HFFc6 (cell line): ENCODE data around the gene TBX1. TPM values are rescaled to one million over a fixed set of nuclear protein-coding genes. Genes with fewer than 3 reads are reported as not detected.
"Not testable (repeated sequence)": the region's sequence is repeated elsewhere in the genome, so short reads cannot be mapped to it uniquely, and the experiment has no call there.

Experiments
- DNase-seq: peaks from one replicate; pipeline ENCODE4 v3.0.0-alpha.2; 2018
- H3K27ac Mint-ChIP-seq: 2 replicates; pipeline ENCODE4 v1.8.0; 2020; ENCODE audit warnings: mild to moderate bottlenecking, mixed read lengths
- H3K27me3 Mint-ChIP-seq: 2 replicates; pipeline ENCODE4 v1.8.0; 2021; ENCODE audit warnings: mild to moderate bottlenecking, moderate library complexity, mixed read lengths; ENCODE audit not compliant: insufficient read depth
- H3K36me3 Mint-ChIP-seq: 2 replicates; pipeline ENCODE4 v1.8.0; 2021; ENCODE audit warnings: low read depth, mixed read lengths
- H3K4me1 Mint-ChIP-seq: 2 replicates; pipeline ENCODE4 v1.8.0; 2020; ENCODE audit warnings: low read depth, mixed read lengths
- H3K4me3 Mint-ChIP-seq: 2 replicates; pipeline ENCODE4 v1.8.0; 2020; ENCODE audit warnings: mild to moderate bottlenecking, moderate library complexity, mixed read lengths
- H3K9me3 Mint-ChIP-seq: 2 replicates; pipeline ENCODE4 v1.8.0; 2020; ENCODE audit warnings: mild to moderate bottlenecking, mixed read lengths
- CTCF ChIP-seq: fragments of 200-600 bp; sonication (generic); IDR thresholded peaks from 2 replicates; pipeline ENCODE4 v1.5.0; 2021; ENCODE audit warnings: antibody characterized with exemption, mild to moderate bottlenecking
- total RNA-seq, 6 experiments: library from RNA; stranded (reverse); fragmentation: NEBNext Ultra II Directional; extraction: Animal tissue kit (Norgen Biotek cat#: 25700); gene quantifications; 2 replicates in 1 of 6; 3 replicates in 5 of 6; pipeline ENCODE4 v1.2.3, GENCODE V29; 2021

Gene TBX1
- total RNA-seq, 6 experiments from 2014 or later = 0.14 to 1.1 (median 0.73) TPM; not detected in 1

DNA sequence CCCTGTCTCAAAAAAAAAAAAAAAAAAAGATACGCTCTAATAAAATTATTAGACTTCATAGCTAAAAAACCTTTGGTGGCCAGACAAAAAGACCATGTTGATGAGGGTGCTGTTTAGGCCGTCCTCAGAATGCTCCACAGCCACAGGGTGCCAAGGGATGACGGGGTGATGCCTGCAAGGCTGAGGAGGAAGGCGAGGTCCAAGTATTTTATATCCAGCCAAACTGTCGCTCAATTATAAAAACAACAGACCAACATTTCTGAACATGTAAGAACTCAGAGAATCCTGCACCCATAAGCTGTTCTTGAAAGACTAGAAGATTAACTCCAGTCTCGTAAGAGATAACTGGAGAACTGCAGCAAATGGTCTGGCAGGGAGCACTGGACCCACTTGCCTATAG lies 29.2 kb downstream of the TBX1 start:
- no peak for TF ChIP-seq CTCF
- Mint-ChIP-seq H3K4me3 (no peak overlapping the region), H3K9me3 (no peaks in the 10 kb centered on the region), H3K4me1 (peaks cover 14% of the 10 kb centered on the region), H3K36me3 (peaks cover 27% of the 10 kb centered on the region), H3K27ac (no peak overlapping the region), H3K27me3 (no peaks in the 10 kb centered on the region; the same call in 1 of the 2 replicates)
- DNase-seq = no peak

GRCh38 chr22:19791243-19791642 lies 30.7 kb downstream of the TBX1 start:
- Mint-ChIP-seq H3K27me3 (no peaks in the 10 kb centered on the region; the same call in none of the 2 replicates), H3K4me3 (no peak overlapping the region), H3K27ac (no peak overlapping the region), H3K9me3 (no peaks in the 10 kb centered on the region), H3K36me3 (peaks cover 27% of the 10 kb centered on the region), H3K4me1 (peaks cover 27% of the 10 kb centered on the region)
- no peak for TF ChIP-seq CTCF
- no peak for DNase-seq

DNA sequence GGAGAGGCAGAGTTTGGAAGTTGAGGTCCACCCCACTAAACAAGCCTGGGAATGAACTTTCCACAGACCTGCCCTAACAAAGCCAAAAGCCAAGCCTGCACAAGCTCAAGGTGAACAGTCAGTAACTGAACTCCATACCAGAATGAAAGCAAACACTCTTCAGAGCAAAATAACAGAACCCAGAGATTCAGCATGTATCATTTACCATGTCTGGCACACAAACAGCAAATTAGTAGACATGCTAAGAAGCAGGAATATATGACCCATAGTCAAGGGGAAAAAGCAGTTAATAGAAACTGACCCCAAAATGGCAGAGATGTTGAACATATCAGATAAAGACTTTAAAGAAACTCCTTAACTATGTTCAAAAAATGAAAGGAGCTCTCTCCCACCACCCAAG lies 31.3 kb downstream of the TBX1 start:
- Mint-ChIP-seq H3K36me3 (peaks cover 27% of the 10 kb centered on the region), H3K4me3 (no peak overlapping the region), H3K27me3 (no peaks in the 10 kb centered on the region; the same call in none of the 2 replicates), H3K4me1 (peaks cover 27% of the 10 kb centered on the region), H3K27ac (no peak overlapping the region), H3K9me3 (no peaks in the 10 kb centered on the region)
- DNase-seq = no peak
- TF ChIP-seq CTCF = no peak

GRCh38 chr22:19792383-19792896 lies 31.9 kb downstream of the TBX1 start:
- not testable (repeated sequence) for H3K27ac Mint-ChIP-seq

DNA sequence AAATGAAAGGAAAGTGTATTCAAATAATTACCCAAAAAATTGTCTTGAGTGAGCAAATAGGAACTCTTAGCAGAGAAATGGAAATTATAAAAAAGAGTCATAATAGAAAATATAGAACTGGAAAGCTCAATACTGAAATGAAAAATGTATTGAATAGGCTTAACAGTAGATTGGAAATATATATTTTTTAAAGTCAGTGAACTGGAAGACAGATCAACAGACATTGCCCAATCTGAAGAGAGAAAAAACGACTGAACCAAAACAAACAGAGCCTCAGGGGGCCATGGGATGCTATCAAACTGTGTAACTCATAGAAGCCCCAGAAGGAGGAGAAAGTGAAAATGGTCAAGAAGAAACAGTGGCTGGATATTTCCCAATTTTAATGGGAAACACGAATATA lies 32.6 kb downstream of the TBX1 start:
- Mint-ChIP-seq H3K27ac (no peak overlapping the region), H3K4me3 (no peak overlapping the region), H3K27me3 (no peaks in the 10 kb centered on the region; the same call in 1 of the 2 replicates), H3K9me3 (no peaks in the 10 kb centered on the region), H3K4me1 (peaks cover 27% of the 10 kb centered on the region), H3K36me3 (peaks cover 27% of the 10 kb centered on the region)
- TF ChIP-seq CTCF = no peak
- no peak for DNase-seq

More at GRCh38 chr22:19792383-19792896, 31.9 kb downstream of the TBX1 start:
- not testable (repeated sequence) for H3K4me3 Mint-ChIP-seq, DNase-seq, H3K27me3 Mint-ChIP-seq, H3K9me3 Mint-ChIP-seq
- peaks cover 27% of the 10 kb centered on the region for H3K36me3 Mint-ChIP-seq
- peaks cover 27% of the 10 kb centered on the region for H3K4me1 Mint-ChIP-seq

GRCh38 chr22:19793661-19794310 lies 33.2 kb downstream of the TBX1 start:
- peaks cover 27% of the 10 kb centered on the region for H3K36me3 Mint-ChIP-seq
- no peak overlapping the region for H3K27ac Mint-ChIP-seq
- TF ChIP-seq CTCF = no peak
- no peaks in the 10 kb centered on the region for H3K9me3 Mint-ChIP-seq
- no peaks in the 10 kb centered on the region; the same call in 1 of the 2 replicates for H3K27me3 Mint-ChIP-seq
- no peak for DNase-seq
- no peak overlapping the region for H3K4me3 Mint-ChIP-seq
- H3K4me1 Mint-ChIP-seq = peaks cover 33% of the 10 kb centered on the region
